Ishikawa (cell line): Measurements from ENCODE around the gene SUN3.

Experiments used
- CEBPB ChIP-seq: IDR thresholded peaks from 2 replicates; pipeline ENCODE4 v1.6.1; 2012
- EP300 ChIP-seq: IDR thresholded peaks from 2 replicates; pipeline ENCODE4 v1.6.1; 2012; ENCODE audit warnings: borderline replicate concordance
- NFIC ChIP-seq: IDR thresholded peaks from 2 replicates; pipeline ENCODE4 v1.6.1; 2012
- USF1 ChIP-seq: IDR thresholded peaks from 2 replicates; pipeline ENCODE4 v1.6.1; 2012
- ZBTB7A ChIP-seq: IDR thresholded peaks from 2 replicates; pipeline ENCODE4 v1.6.1; 2012; ENCODE audit warnings: low read depth

DNA sequence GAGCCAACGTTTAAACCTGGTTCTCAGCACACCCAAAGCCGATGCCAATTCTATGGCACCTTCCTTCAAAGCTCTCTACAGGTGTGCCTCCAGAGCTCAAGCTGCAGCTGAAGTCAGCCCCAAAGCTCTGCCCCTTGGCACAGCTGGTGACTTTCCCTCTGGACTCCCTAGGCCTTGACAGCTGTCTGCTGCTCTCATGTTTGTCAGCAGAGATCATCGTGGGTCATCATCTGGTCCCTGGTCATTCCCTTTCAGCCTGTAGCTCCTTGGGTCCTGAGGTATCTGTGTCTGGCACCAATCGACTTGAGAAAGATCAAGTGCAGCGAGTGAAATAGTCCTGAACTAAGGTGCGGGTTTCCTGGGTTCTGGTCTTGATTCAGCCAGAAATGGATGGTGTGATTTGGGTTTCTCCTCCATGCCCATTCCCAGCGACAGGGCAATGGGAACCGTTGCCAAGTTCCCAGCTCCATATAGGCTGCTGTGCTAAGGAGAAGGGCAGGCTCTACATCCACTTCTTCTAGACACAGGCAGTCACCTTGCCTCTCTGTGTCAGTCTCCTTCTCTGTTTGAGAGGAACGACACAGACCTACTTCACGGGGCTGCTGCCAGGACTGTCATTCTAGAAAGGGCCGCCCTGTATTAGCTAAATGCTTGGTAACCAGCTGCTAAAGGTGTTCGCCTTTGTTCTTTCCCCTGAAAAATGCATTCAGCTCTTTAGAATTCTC, 84.2 kb downstream of the SUN3 start:
- TF ChIP-seq EP300: no peak
- no peak for TF ChIP-seq USF1
- TF ChIP-seq CEBPB: no peak
- TF ChIP-seq NFIC: no peak
- no peak for TF ChIP-seq ZBTB7A
